GM19397 (cell line): ENCODE data around the gene IWS1.

Source experiments
- ATAC-seq: cut with Tn5 transposase; IDR thresholded peaks from one replicate; pipeline ENCODE4 v1.9.1; 2021; ENCODE audit warnings: mild to moderate bottlenecking, moderate library complexity; ENCODE audit not compliant: unreplicated experiment

The IWS1 gene

DNA sequence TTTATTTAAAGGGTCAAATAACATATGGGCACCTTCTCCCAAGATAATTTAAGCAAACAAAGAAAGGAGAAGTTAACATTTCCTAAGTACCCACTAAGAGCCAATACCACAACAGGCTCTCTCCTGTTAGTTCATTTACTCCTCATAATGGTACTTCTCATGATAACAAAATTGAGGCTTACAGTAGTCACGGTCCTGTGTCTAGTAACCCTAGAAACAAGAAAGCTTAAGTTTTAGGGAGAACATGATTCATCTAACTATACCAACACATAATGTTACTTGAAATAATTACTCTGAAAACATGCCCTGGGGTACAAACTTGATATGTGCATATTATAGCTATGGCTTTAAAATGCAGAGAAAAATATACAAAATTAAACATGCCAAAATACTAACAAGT lies 19.8 kb downstream of the IWS1 start:
- ATAC-seq: no peak

DNA sequence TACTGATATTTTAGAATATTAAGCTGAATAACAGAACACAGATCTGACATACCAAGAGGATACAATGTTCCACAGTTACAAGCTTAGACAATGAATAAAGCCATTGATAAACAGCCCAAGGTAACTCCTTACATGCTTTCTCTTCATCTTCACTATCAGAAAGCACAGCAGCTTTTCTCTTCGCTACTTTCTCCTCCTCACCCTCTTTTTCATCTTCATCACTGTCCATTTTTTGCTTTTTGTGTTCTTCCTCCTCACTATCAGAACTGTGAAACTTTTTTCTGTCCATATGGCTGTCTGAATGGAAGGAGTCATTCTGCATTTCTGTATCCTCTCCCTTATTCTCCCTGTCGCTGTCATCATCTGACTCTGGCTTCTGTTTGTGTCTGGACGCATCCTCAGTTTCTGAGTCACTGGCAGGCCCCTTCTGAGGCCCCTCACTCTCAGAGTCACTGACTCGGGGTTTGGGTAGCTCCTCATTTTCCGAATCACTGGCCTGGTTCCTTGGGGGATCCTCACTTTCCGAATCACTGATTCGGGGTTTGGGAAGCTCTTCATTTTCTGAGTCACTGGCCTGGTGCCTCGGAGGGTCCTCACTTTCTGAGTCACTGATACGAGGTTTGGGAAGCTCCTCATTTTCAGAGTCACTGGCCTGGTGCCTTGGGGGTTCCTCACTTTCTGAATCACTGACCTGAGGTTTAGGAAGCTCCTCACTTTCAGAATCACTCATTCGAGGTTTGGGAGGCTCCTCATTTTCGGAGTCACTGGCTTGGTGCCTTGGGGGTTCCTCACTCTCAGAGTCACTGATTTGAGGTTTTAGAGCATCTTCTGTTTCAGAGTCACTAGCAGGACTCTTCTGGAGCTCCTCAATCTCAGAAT lies 21.5 kb downstream of the IWS1 start:
- ATAC-seq: no peak

DNA sequence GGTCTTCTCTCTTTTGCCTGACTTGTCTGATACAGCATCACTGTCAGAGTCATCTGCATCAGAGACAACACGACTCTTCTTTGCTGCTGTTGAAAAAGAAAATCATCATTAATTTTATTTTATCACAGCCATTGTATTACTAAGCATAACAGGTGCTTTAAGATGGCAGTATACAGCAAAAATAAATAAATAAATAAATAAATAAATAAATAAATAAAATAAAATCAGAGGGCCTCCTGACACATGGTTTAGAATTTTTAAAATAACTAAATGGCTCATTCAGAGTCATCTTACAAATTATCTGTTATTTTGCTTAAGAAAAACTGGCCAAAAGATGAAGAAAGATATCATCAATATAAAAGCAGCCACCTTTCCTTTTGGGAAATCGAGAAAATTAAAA lies 22.8 kb downstream of the IWS1 start:
- ATAC-seq: no peak

DNA sequence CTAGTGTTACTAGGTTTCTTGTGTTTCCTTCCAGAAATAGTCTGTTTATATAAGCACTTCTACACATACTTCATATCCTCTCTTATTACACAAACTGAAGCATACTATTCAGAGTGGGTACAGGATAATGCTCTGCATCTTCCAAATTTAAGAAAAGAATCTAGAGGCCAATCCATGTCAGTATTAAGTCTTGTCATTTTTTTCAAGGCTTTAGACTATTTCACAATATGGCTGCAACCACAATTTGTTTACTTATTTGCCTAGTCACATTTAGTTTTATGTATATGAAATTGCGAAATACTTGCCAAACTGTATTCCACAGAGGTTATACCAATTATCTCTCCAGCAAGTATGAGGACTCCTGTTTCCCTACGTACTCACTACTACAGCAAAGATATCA lies 27.9 kb downstream of the IWS1 start:
- no peak for ATAC-seq

DNA sequence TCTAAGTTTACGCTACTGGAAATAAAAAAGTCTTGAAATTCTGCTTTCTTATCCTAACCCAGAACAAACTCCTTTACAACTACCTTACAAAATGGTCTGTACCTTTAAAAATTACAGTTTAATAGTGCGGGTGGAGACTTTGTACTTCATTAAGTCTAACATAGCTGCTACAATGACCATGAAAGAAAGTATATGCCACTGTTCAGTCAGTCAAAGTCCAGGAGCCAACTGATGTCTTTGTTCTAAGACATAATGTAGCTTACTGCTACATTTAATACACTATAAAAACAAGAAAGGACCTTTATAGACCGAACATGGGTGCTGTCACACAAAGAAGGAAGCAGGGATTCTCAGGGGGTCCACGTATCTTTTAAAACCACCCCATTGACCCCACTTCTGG lies 36.0 kb downstream of the IWS1 start:
- no peak for ATAC-seq

DNA sequence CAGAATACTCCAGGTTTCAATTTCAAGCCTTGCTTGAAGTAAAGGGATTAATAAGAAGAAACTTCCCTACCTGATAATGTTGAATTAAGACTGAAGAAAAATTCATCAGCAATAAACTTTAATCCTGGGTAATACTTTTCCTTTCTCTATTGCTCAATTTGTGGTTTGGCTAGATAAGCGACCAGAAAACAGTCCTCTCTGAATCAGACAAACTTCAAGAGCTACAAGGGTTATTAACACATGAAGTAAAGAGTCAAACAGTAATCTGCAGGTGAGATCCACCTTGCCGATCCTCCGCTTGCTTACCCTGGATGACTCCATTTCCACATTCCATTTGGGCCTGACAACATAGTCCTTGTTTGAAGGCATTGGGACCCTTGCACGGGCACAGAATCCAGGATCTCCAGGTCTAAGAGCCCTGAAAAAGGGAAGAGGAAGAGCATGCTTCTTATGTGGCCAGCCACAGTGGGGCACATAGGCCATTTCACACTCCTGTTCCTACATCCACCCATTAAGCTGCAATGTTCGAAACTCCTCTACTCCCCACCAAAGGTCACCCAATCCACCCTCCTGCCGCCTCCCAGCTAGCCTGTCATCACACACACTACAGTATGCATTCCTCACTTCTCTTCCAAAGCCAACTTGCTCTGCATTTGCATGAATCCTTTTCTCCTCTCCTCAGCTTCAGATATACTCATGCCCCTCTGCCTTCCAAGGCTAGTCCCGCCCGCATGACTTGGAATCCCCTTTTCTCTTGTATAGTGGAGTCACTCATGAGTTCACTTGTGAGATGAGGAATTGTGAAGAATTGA lies 39.8 kb downstream of the IWS1 start:
- ATAC-seq: no peak

DNA sequence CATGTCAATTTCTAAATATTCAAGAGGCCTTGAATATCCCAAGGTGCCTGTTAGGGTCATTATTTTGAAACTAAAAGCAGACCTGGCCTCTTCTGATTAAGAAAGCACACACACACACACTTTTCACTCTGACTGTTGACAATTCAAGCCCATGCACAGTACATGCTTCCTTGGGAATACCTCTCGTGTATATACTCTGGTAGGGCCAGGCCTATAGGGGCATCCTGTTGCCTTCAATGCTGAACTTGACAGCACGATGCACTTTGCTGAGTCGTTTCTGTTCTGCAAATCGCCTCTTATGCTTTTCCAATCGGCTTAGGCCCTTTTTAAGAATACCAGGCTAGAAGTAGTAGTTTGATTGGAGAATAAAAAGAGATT lies 40.6 kb downstream of the IWS1 start:
- no peak for ATAC-seq

DNA sequence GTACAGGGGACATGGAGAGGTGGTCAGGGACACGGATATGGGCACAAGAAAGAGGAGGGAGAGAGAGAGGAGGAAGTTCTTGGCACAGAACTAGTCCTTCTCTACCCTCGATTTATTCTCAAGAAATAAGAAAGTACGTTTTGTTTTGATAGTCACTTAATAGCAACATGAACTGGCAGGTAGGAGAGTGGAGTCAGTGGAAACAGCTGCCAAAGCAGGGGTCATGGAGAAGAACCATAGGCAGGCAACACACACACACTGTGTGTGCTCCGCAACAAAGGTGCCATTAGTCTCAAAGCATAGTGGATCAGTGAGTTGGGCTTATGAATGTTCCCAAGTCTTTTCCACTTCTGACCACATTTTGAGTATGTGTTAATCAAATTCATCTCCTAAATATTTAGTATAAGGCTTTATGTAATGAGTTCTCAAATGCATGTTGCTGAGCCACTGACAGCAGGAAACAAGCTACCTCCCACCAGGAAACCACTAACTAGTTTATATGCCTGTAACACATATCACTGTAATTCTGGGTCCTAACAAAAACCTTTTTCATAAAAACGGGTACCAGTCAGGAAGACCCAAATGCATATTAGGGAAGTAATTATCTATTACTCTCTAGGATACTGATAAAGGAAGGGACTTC lies 41.1 kb downstream of the IWS1 start:
- no peak for ATAC-seq

DNA sequence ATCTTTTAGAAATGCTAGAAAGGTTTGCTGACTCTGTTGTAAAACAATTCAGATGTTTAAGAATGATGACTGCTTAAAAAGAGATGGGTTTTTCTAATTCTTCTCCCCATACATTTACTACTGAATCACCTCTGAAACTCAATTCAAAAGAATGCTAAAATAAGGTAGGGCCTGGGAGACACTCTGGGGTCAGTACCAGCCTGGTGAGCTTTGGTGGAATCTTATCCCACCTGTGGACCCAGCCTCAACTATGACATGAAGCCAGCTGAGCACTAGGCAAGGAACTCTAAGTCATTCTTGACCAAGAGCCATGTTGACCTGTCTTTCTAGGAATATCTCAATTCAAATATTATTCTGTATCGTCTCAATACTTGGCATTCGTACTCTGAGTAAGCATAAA lies 44.3 kb downstream of the IWS1 start:
- no peak for ATAC-seq

DNA sequence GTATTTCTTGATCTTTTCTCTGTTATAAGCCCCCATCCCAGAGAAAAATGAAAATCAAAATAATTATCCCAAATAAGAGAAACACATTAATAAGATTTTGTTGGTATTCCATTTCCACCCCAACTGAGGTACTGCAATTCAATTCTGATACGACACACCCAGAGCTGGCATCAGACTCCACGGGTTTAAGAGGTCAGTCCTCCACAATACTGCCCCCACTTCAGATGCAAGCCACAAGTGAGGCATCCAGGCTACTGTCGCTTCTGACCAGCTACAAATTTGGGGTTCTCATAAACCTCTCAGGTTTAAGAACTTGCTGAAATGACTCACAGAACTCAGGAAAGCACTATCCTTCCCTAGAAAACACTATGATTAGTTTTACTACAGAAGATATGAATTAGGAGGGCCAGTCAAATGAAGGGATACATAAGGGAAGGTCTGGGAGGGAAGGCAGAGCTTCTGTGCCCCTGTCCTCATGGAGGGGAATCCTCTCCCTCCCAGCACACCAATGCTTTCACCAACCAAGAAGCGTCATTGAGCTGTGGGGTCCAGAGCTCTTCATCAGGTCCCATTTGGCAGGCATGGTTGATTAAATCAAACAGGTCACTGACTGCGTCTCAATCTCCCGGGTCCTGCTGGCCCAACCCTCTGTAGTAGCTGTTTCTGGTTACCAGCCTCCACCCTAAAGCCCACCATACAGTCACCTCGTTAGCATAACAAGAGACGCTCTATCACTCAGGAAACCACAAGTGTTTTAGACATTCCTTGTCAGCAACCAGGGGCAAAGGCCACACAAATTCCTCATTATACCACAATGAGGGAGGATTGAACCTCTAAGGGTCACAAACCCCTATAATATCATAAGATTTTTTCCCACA lies 46.2 kb downstream of the IWS1 start:
- no peak for ATAC-seq

DNA sequence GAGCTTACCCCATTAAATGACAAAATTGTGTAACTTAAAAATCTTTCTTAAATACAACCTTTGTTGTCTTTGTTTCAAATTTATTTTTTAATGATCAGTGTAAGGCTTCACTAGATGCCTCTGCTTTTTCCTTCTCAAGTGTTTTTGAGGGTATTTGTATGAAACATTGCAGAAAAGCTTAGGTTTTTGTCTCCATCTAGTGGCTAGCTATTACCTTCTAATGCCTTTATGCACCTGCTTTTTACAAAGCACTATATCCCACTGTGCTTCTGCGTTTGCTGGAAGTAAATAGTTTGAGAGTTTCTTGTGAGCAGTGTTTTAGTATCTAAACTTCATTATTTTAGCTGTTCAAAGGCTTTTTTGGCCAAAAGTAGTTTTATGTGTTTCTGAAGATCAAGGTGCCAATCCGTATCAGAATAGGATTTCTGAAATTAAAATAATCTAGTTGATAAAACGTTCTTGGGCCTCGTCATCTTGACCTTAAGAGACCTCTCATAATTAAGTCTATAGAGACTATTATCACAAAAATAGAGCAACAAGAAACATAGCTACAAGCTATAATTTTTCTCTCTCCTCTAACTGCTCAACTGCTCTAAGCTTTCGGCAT lies 47.0 kb downstream of the IWS1 start:
- no peak for ATAC-seq

DNA sequence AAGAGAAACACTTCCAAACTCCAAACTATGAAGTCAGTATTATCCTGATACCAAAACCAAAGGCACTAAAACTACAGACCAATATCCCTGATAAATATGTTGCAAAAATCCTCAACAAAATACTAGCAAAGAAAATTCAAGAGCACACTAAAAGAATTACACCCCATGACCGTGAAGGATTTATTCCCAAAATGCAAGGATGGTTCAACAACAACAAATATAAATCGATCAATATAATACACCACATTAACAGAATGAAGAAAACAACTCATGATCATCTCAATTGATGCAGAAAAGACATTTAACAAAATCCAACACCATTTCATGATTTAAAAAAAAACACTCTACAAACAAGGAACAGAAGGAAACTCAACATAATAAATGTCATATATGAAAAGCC lies 50.5 kb downstream of the IWS1 start:
- ATAC-seq: no peak

DNA sequence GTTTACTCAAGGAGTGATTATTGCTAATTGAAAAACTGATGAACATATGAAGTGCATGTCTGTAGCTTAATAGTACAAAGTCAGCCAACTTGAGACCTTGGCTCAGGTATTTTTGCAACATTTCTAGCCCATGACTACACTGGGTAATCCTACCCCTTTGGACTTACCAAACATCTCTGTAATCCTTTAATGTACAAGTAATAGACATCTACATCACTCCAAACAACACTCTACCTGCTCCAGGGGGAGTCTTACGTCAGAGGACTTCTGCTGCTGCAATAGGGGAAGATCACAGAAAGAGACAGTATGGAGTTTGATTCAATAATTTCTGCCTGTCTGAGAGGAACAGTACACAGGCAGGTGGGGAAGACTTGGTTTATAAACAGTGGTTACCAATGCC lies 54.0 kb downstream of the IWS1 start:
- no peak for ATAC-seq

DNA sequence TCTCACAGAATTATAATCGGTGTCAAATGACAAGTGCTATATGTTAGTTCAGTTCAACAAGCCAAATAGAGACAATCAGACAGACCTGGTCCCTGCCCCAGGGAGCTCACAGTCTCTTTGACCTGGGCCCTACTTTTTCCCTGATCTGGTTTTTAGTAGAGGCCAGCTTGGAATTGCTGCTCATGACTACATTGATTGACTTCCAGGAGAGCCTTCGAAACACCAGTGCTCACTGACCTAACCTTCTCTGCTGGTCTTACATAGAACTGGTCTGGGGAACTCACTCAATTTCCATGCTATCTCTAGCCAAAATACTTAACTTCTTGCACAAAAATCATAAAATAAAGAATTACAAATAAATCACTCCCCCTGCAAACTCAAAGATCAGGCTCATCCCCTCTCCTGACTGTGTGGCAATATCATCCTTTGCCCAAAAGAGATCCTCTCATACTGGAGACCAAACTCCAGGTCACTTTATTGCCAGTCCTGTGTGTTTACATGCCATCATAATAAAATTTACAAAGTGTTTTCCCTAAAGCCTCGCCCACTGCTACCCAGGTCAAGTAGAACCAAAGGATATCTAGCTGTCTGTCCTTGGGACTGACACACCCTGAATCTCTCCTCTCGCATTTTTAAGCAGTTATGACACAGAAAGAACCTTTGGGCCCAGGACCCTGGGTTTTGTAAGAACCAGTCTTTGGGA lies 54.9 kb downstream of the IWS1 start:
- ATAC-seq: no peak

DNA sequence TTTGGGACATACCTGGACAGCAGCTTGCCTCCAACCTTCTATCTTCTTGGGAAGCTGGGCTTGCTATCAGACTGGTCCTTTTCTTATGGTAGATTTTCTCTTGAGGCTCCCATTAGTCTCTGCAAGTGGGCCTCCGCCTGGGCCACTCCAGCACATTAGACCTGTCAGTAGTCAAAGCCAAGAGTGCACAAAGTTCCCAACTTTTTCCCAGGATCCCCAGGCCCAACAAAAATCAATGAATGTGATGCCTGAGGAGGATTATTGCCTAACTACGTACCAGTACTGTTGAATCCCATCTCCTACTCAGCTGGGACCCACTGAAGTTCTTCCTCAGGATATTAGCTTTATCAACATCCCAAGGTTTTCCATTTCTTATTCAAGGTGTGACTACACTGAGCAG lies 56.3 kb downstream of the IWS1 start:
- ATAC-seq: no peak

DNA sequence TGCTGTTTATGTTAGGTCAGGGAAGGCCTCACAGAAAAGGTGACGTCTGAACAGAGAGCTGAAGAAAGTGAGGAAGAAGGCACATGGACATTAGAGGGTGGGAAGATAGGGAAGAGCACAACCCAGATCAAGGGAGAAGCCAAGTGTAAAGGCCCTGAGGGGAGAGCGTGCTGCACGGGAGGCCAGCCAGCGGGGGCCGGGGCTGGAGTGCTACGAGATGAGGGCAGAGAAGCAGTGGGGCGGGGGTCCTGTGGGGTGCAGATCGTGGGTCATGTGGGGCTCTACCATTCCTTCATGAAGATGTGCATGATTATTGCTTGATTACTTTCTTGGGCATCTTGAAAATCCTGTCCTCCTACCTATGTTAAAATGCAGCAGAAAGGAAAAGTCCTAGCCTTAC lies 57.2 kb downstream of the IWS1 start:
- ATAC-seq: no peak

DNA sequence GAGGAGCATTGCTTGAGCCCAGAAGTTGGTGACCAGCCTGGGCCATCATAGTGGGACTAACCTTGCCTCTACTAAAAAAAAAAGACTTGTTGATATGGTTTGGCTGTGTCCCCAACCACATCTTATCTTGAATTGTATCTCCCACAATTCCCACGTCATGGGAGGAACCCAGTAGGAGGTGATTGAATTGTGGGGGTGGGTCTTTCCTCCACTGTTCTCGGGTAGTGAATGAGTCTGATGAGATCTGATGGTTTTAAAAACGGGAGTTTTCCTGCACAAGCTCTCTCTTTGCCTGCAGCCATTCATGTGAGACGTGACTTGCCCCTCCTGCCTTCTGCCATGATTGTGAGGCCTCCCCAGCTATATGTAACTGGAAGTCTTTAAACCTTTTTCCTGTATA lies 61.0 kb downstream of the IWS1 start:
- no peak for ATAC-seq

DNA sequence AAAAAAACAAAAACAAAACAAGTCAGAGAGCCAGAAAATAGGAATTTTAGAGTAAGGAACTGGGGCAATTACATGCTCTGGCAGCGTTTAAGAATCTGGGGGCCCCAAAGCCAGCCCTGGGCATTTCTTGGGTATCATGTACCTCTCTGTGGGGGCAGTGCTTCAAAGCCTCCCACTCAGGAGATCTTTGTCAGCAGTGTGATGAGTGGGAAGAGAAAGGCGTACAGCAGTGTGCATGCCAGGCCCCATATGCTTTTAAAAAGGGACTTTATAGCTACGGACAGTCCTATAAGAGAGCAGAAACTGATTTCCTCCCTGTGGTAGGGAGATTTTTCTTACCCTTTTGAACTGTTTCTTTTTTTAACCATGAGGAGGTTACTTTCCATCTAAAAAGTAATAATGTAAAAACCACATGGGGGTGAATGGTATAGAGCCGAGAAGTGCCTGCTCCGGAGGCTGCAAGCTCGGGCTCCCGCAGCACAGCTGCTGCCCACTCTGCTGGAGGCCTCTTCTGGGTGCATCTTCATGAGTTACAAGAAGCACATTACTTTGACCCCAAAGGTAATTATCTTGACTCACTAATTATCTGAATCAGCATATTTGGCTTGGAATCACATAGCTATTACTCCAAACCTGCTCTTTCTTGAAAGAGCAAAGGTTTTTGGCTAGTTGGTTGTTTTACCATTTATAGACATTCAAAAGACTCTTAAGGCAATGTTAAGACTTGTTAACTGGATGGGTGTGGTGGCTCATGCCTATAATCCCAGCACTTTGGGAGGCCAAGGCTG lies 61.6 kb downstream of the IWS1 start:
- ATAC-seq: no peak
